H9 (cell line): ENCODE measurements around the gene HLA-F. TPM values are rescaled to one million over a fixed set of nuclear protein-coding genes. Genes with fewer than 3 reads are reported as not detected.

ENCODE experiments used
- DNase-seq: peaks from one replicate; pipeline ENCODE4 v3.0.0-alpha.2; 2017
- H2AFZ ChIP-seq: one replicate; pipeline ENCODE4 v1.6.1; 2013; ENCODE audit warnings: mild to moderate bottlenecking, low read length, control low read depth, moderate library complexity
- H2AK5ac ChIP-seq: 2 replicates; pipeline ENCODE4 v1.6.1; 2013; ENCODE audit warnings: low read length, control low read depth, mixed read lengths; ENCODE audit not compliant: insufficient read length
- H2BK120ac ChIP-seq: one replicate; pipeline ENCODE4 v1.6.1; 2013; ENCODE audit warnings: low read depth, mild to moderate bottlenecking, low read length, control low read depth, inconsistent platforms; ENCODE audit not compliant: poor library complexity, severe bottlenecking
- H2BK12ac ChIP-seq: 2 replicates; pipeline ENCODE4 v1.6.1; 2013; ENCODE audit warnings: low read length, control low read depth, mixed read lengths, low read depth; ENCODE audit not compliant: insufficient read length
- H2BK15ac ChIP-seq: 2 replicates; pipeline ENCODE4 v1.6.1; 2013; ENCODE audit warnings: low read depth, low read length, control low read depth
- H2BK20ac ChIP-seq: one replicate; pipeline ENCODE4 v1.6.1; 2013; ENCODE audit warnings: low read depth, mild to moderate bottlenecking, low read length, control low read depth, inconsistent platforms; ENCODE audit not compliant: poor library complexity, severe bottlenecking
- H2BK5ac ChIP-seq: 2 replicates; pipeline ENCODE4 v1.6.1; 2013; ENCODE audit warnings: low read length, control low read depth, mixed read lengths; ENCODE audit not compliant: insufficient read length
- H3K14ac ChIP-seq: 2 replicates; pipeline ENCODE4 v1.6.1; 2013; ENCODE audit warnings: low read length, control low read depth; ENCODE audit not compliant: insufficient read depth
- H3K18ac ChIP-seq: 2 replicates; pipeline ENCODE4 v1.6.1; 2013; ENCODE audit warnings: low read depth, mild to moderate bottlenecking, mixed read lengths, low read length, control low read depth; ENCODE audit not compliant: insufficient read length
- H3K23ac ChIP-seq: 2 replicates; pipeline ENCODE4 v1.6.1; 2013; ENCODE audit warnings: low read length, control low read depth, mixed read lengths, low read depth; ENCODE audit not compliant: insufficient read length
- H3K23me2 ChIP-seq: 2 replicates; pipeline ENCODE4 v1.6.1; 2013; ENCODE audit warnings: low read depth, mild to moderate bottlenecking, mixed read lengths, low read length, control low read depth; ENCODE audit not compliant: insufficient read length, poor library complexity, severe bottlenecking
- H3K27ac ChIP-seq: 2 replicates; pipeline ENCODE4 v1.5.1; 2013; ENCODE audit warnings: low read length, control low read depth, mixed read lengths, low read depth; ENCODE audit not compliant: insufficient read length
- H3K27me3 ChIP-seq: 2 replicates; pipeline ENCODE4 v1.6.1; 2013; ENCODE audit warnings: low read length, control low read depth, inconsistent platforms; ENCODE audit not compliant: insufficient read depth
- H3K4ac ChIP-seq: 2 replicates; pipeline ENCODE4 v1.6.1; 2013; ENCODE audit warnings: low read depth, mild to moderate bottlenecking, control low read depth, inconsistent platforms, low read length, moderate library complexity
- H3K4me1 ChIP-seq: 2 replicates; pipeline ENCODE4 v1.6.1; 2013; ENCODE audit warnings: low read length, control low read depth, inconsistent platforms; ENCODE audit not compliant: insufficient read depth
- H3K4me2 ChIP-seq: 2 replicates; pipeline ENCODE4 v1.6.1; 2013; ENCODE audit warnings: low read length, control low read depth, mixed read lengths; ENCODE audit not compliant: insufficient read length, insufficient read depth
- H3K56ac ChIP-seq: 2 replicates; pipeline ENCODE4 v1.6.1; 2013; ENCODE audit warnings: low read depth, mild to moderate bottlenecking, mixed read lengths, low read length, control low read depth; ENCODE audit not compliant: insufficient read length
- H3K79me1 ChIP-seq: 2 replicates; pipeline ENCODE4 v1.6.1; 2013; ENCODE audit warnings: low read depth, mild to moderate bottlenecking, moderate library complexity, low read length, control low read depth, inconsistent platforms; ENCODE audit not compliant: insufficient read depth, poor library complexity, severe bottlenecking
- H3K79me2 ChIP-seq: 2 replicates; pipeline ENCODE4 v1.6.1; 2013; ENCODE audit warnings: low read length, control low read depth, inconsistent platforms; ENCODE audit not compliant: insufficient read depth
- H3K9ac ChIP-seq: 2 replicates; pipeline ENCODE4 v1.6.1; 2013; ENCODE audit warnings: low read length, control low read depth, mixed read lengths; ENCODE audit not compliant: insufficient read length; ENCODE audit errors: extremely low read depth
- H3K9me3 ChIP-seq: one replicate; pipeline ENCODE4 v1.6.1; 2013; ENCODE audit warnings: low read depth, low read length, inconsistent platforms; ENCODE audit not compliant: control insufficient read depth
- H3T11ph ChIP-seq: one replicate; pipeline ENCODE4 v1.6.1; 2013; ENCODE audit warnings: mild to moderate bottlenecking, low read length, control low read depth, inconsistent platforms
- H4K20me1 ChIP-seq: one replicate; pipeline ENCODE4 v1.6.1; 2013; ENCODE audit not compliant: control insufficient read depth, insufficient read length, insufficient read depth
- H4K5ac ChIP-seq: 2 replicates; pipeline ENCODE4 v1.6.1; 2013; ENCODE audit warnings: low read depth, mild to moderate bottlenecking, mixed read lengths, low read length, control low read depth; ENCODE audit not compliant: insufficient read length
- H4K8ac ChIP-seq: replicated peaks from 2 replicates; pipeline ENCODE4 v1.6.1; 2013; ENCODE audit warnings: low read length, control low read depth, mixed read lengths, low read depth; ENCODE audit not compliant: insufficient read length
- H4K91ac ChIP-seq: 2 replicates; pipeline ENCODE4 v1.6.1; 2013; ENCODE audit warnings: low read depth, mild to moderate bottlenecking, moderate library complexity, mixed read lengths, low read length, control low read depth; ENCODE audit not compliant: insufficient read length
- H3K27ac Mint-ChIP-seq, 3 experiments: 2 replicates in 2 of 3; 3 replicates in 1 of 3; pipeline ENCODE4 v1.8.0; 2020 to 2021; ENCODE audit warnings: mixed read lengths in 3 of 3, mild to moderate bottlenecking in 1 of 3, moderate library complexity in 1 of 3
- H3K27me3 Mint-ChIP-seq: 2 replicates; pipeline ENCODE4 v1.8.0; 2021; ENCODE audit warnings: low read depth, mild to moderate bottlenecking, moderate library complexity, mixed read lengths
- H3K36me3 Mint-ChIP-seq, 3 experiments: 2 replicates in 2 of 3; 3 replicates in 1 of 3; pipeline ENCODE4 v1.8.0; 2020 to 2021; ENCODE audit warnings: low read depth in 3 of 3, mixed read lengths in 3 of 3; ENCODE audit not compliant: insufficient read depth in 1 of 3
- H3K4me1 Mint-ChIP-seq, 2 experiments: 2 replicates each; pipeline ENCODE4 v1.8.0; 2020; ENCODE audit warnings: mixed read lengths in 2 of 2
- H3K4me3 Mint-ChIP-seq, 2 experiments: 2 replicates in 1 of 2; 3 replicates in 1 of 2; pipeline ENCODE4 v1.8.0; 2020 to 2021; ENCODE audit warnings: mild to moderate bottlenecking in 2 of 2, mixed read lengths in 2 of 2, moderate library complexity in 1 of 2
- H3K9me3 Mint-ChIP-seq, 2 experiments: 2 replicates in 1 of 2; 3 replicates in 1 of 2; pipeline ENCODE4 v1.8.0; 2020; ENCODE audit warnings: mild to moderate bottlenecking in 2 of 2, mixed read lengths in 2 of 2, moderate library complexity in 1 of 2
- CTCF ChIP-seq: fragments of 200-600 bp; sonication (generic); conservative IDR thresholded peaks from 3 replicates; pipeline ENCODE4 v1.8.0; 2021; ENCODE audit warnings: antibody characterized with exemption, mild to moderate bottlenecking
- WGBS: extraction: QIAGEN DNeasy Blood & Tissue Kit; methylation state at CpG from one replicate; pipeline ENCODE4 v1.1.7; 2013; ENCODE audit warnings: missing lambda C conversion rate, low lambda C conversion rate, mixed read lengths; ENCODE audit not compliant: insufficient read length; ENCODE audit errors: extremely low coverage; 5-methylcytosine and 5-hydroxymethylcytosine counted together
- total RNA-seq: library from RNA; stranded (reverse); gene quantifications from 2 replicates; pipeline ENCODE4 v1.2.1, GENCODE V29; 2021

The HLA-F gene
- total RNA-seq, 1 experiment from 2014 or later = 7.4 TPM

GRCh38 chr6:29731281-29731680 is 8.0 kb downstream of the HLA-F start:
- no peak for DNase-seq
- Mint-ChIP-seq H3K36me3 (no peaks in the 10 kb centered on the region; a peak in 2 of 7 replicates), H3K4me1 (peaks cover 2 to 5% of the 10 kb centered on the region in 2 experiments; a peak in 2 of 4 replicates), H3K9me3 (no peaks in the 10 kb centered on the region), H3K27ac (no peak overlapping the region), H3K4me3 (no peak overlapping the region), H3K27me3 (peaks cover 16% of the 10 kb centered on the region)
- Histone ChIP-seq H3K14ac (no peak overlapping the region), H2BK120ac (no peak overlapping the region), H4K91ac (no peak overlapping the region), H3K9me3 (no peaks in the 10 kb centered on the region), H3K4me1 (no peaks in the 10 kb centered on the region), H2AFZ (no peak overlapping the region), H3K56ac (no peak overlapping the region), H3K27me3 (no peaks in the 10 kb centered on the region), H3K23ac (no peak overlapping the region), H3K79me2 (no peaks in the 10 kb centered on the region), H3K18ac (no peak overlapping the region), H3K4me2 (no peak overlapping the region), H3K27ac (no peak overlapping the region), H4K20me1 (no peaks in the 10 kb centered on the region), H3T11ph (no peak overlapping the region), H2AK5ac (no peak overlapping the region), H4K5ac (no peak overlapping the region), H3K4ac (no peak overlapping the region), H2BK15ac (no peak overlapping the region), H3K23me2 (no peaks in the 10 kb centered on the region), H2BK12ac (no peak overlapping the region), H2BK5ac (no peak overlapping the region), H2BK20ac (no peak overlapping the region), H4K8ac (no peak overlapping the region), H3K9ac (no peak overlapping the region), H3K79me1 (no peaks in the 10 kb centered on the region)
- WGBS = no CpG with 5 or more reads among the region's 3 CpGs
- no peak for TF ChIP-seq CTCF
